ENCODE measurements around the gene EXO1.
"Not testable (repeated sequence)": the region's sequence is repeated elsewhere in the genome, so short reads cannot be mapped to it uniquely, and the experiment has no call there.

The EXO1 gene

DNA sequence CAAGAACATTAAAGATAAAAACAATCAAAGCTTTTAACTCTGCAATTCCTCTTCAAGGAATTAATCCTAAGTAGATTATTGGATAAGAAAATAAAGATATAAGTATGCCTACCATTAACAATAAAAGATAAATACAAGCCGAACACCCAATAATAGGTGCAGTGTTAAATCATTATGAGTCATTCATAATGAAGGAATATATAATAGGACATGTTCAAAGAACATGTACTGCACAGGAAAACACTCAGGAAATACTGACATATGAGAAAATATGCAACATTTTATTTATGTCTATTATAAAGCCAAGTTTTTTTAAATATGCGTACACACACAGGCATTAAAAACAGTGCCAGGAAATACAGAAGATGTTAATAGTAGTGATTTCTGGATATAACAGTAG, 11.1 kb upstream of the EXO1 start:
- no peak for DNase-seq (ENCODE audit: low read depth in 2 of 2)

DNA sequence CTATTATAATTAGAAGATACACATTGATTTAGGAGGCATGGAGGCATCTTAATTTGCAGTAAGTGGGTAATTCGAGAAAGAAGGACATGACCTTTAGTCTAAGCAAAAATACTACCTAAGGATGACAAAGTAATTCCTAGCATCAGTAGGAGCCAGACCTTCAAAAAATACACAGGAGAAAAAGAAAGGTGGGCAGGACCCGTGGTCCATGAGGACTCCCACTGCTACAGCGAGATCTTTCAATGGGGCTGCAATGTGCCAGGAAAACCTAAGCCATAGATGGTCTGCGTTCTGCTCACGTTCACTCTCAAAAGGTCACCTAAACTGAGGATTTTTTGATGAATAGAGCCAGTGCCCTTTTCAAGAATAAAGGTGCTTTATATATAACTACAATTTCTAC, 10.6 kb upstream of the EXO1 start:
- DNase-seq (ENCODE audit: low read depth in 2 of 2), result no peak

GRCh38 chr1:241837901-241838300, 10.1 kb upstream of the EXO1 start:
- DNase-seq (ENCODE audit: low read depth in 2 of 2), result no peak

- DNase-seq (ENCODE audit: low read depth in 2 of 2), result no peak
Observed at GRCh38 chr1:241838897-241839296, 9.1 kb upstream of the EXO1 start.

GRCh38 chr1:241839369-241839979, 8.5 kb upstream of the EXO1 start:
- no peak for DNase-seq (ENCODE audit: low read depth in 2 of 2)

GRCh38 chr1:241840164-241840563, 7.8 kb upstream of the EXO1 start:
- DNase-seq (ENCODE audit: low read depth in 2 of 2), result no peak

- DNase-seq (ENCODE audit: low read depth in 2 of 2), result no peak
Observed at GRCh38 chr1:241841691-241842090, 6.3 kb upstream of the EXO1 start.

- DNase-seq (ENCODE audit: low read depth in 2 of 2), result no peak
Observed at GRCh38 chr1:241842565-241842964, 5.4 kb upstream of the EXO1 start.

GRCh38 chr1:241844593-241844992, 3.4 kb upstream of the EXO1 start:
- DNase-seq (ENCODE audit: low read depth in 2 of 2), result no peak

GRCh38 chr1:241846375-241846774, 1.6 kb upstream of the EXO1 start:
- no peak for DNase-seq (ENCODE audit: low read depth in 2 of 2)

DNA sequence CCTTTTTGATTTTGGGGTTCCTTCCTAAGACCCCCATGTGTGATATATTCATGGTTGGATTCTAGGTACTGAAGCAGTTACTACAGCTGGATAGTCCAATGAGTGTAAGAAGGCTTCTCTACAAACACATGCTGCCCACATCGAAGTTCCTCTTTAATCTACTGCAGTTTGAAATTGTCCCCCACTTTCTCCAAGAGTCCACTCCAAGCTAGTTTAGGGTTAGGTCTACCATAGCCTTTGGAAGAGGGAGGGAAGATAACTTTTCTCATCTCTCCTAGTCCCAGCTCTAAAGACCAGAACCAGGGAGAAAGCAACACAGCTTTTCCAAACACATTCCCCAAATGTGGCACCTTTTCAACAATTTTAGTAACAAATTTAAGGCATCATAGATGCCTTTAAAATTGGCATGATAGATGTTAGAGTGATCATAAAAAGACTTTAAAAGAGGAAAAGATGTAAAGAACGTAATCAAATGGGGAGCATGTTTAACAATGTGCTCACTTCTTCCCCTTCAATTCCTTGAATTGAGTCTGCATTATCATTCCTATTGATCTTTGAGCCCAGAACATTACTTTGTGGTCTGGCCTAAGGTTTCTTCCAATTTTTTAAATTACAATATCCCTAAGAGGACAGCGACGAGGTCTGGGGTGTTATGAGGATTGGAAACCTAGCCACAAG, 1.0 kb upstream of the EXO1 start:
- no peak for DNase-seq (ENCODE audit: low read depth in 2 of 2)

- DNase-seq (ENCODE audit: low read depth in 2 of 2), result no peak
Observed at GRCh38 chr1:241847540-241847795, 536 bp upstream of the EXO1 start.

- DNase-seq (ENCODE audit: low read depth in 2 of 2), result no peak
Observed at GRCh38 chr1:241848686-241849344, 811 bp downstream of the EXO1 start.

GRCh38 chr1:241849345-241849695, 1.3 kb downstream of the EXO1 start:
- DNase-seq (ENCODE audit: low read depth in 2 of 2), result no peak

GRCh38 chr1:241855545-241856140, 7.6 kb downstream of the EXO1 start:
- not testable (repeated sequence) for DNase-seq (ENCODE audit: low read depth in 2 of 2)

GRCh38 chr1:241857131-241857530, 9.1 kb downstream of the EXO1 start:
- DNase-seq (ENCODE audit: low read depth in 2 of 2), result no peak

DNA sequence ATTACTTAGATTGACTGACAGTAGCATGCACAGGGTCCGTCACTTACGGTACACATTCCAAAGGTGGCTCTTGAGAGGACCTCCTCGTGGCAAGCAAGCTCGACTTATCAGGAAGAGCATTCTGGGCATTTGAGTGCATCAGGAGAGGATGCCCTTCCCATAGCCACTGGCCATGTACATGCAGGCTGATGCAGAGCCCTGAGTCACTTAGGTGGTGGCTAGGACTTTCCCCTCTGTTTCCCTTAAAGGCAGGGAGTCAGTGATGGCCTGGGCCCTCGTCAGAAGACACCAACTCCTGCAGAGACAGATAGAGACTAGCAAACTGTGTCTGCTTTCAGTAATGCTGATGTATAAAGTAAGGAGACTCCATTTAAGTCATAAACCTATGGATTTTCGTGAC, 12.9 kb downstream of the EXO1 start:
- DNase-seq (ENCODE audit: low read depth in 2 of 2), result no peak

GRCh38 chr1:241869022-241869421, 21.0 kb downstream of the EXO1 start:
- DNase-seq (ENCODE audit: low read depth in 2 of 2), result no peak

DNA sequence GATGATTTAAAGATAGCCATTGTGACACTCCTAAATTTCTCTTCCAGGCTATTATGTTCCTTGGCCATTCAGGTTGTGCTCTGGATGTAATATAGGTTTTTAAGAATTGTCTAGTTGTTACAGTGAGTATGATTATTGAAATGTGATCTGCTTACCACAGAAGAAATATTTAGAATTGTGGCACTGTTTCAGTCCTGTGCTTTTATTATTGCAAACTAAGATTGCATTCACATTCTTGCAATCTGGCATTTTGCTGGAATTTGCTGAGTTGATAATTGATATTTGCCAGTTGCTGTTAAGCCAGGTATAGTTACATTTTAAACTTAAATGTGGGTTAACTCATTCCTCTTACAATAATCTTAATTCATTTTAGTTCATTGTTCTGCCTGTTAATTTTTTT, 22.3 kb downstream of the EXO1 start:
- DNase-seq (ENCODE audit: low read depth in 2 of 2), result no peak

GRCh38 chr1:241870746-241871430, 22.9 kb downstream of the EXO1 start:
- no peak for DNase-seq (ENCODE audit: low read depth in 2 of 2)

- no peak for DNase-seq (ENCODE audit: low read depth in 2 of 2)
Observed at GRCh38 chr1:241881440-241881839, 33.4 kb downstream of the EXO1 start.

GRCh38 chr1:241883159-241883558, 35.2 kb downstream of the EXO1 start:
- no peak for DNase-seq (ENCODE audit: low read depth in 2 of 2)

DNA sequence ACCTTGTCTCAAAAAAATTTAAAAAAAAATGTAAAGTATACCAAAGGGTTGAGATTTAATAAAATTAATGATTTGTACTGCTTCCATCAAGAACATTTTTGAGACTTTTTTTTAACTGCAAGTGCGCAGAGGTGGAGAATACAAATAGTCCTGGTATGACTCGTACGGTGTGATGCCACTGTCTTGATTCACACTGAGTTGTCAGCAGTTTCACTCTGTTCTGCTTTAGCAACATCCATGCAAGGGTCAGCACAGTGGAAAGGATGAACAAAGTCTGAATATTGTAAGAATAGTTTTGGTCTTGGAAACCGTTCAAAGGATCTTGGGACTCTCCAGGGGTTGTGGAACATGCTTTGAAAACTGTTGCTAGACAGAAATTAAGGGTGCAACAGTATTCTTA, 40.2 kb downstream of the EXO1 start:
- no peak for DNase-seq (ENCODE audit: low read depth in 2 of 2)
